T-helper 2 cell treated with Interferon-gamma antibody and Interleukin-4, amounts not matched to agents 5 μg/mL and 100 μg/mL, for 36 hours (primary cell): ENCODE results near the gene RNF212.

Source experiments
- DNase-seq: peaks from one replicate; pipeline ENCODE4 v3.0.0; 2021; ENCODE audit warnings: low spot score
- H3K27ac Mint-ChIP-seq: one replicate; pipeline ENCODE4 v1.8.0; 2021; ENCODE audit warnings: mild to moderate bottlenecking, mixed read lengths
- H3K27me3 Mint-ChIP-seq: one replicate; pipeline ENCODE4 v1.8.0; 2021; ENCODE audit warnings: low read depth, mixed read lengths
- H3K36me3 Mint-ChIP-seq: one replicate; pipeline ENCODE4 v1.8.0; 2021; ENCODE audit warnings: low read depth, mixed read lengths
- H3K4me1 Mint-ChIP-seq: one replicate; pipeline ENCODE4 v1.8.0; 2021; ENCODE audit warnings: low read depth, mixed read lengths
- H3K4me3 Mint-ChIP-seq: one replicate; pipeline ENCODE4 v1.8.0; 2022; ENCODE audit warnings: mild to moderate bottlenecking, moderate library complexity, mixed read lengths
- H3K9me3 Mint-ChIP-seq: one replicate; pipeline ENCODE4 v1.8.0; 2021; ENCODE audit warnings: mixed read lengths

The RNF212 gene

GRCh38 chr4:1041147-1041935 lies 72.0 kb downstream of the RNF212 start:
- H3K27me3 Mint-ChIP-seq = peaks cover 4% of the 10 kb centered on the region
- H3K4me1 Mint-ChIP-seq = no peaks in the 10 kb centered on the region
- no peaks in the 10 kb centered on the region for H3K36me3 Mint-ChIP-seq
- H3K27ac Mint-ChIP-seq = no peak overlapping the region
- no peak overlapping the region for H3K4me3 Mint-ChIP-seq
- no peaks in the 10 kb centered on the region for H3K9me3 Mint-ChIP-seq
- DNase-seq = no peak

GRCh38 chr4:1040344-1041146 lies 72.8 kb downstream of the RNF212 start:
- H3K27me3 Mint-ChIP-seq = peaks cover 3% of the 10 kb centered on the region
- no peak for DNase-seq
- H3K27ac Mint-ChIP-seq = no peak overlapping the region
- no peaks in the 10 kb centered on the region for H3K9me3 Mint-ChIP-seq
- H3K4me3 Mint-ChIP-seq = no peak overlapping the region
- H3K36me3 Mint-ChIP-seq = no peaks in the 10 kb centered on the region
- no peaks in the 10 kb centered on the region for H3K4me1 Mint-ChIP-seq

- no peaks in the 10 kb centered on the region for H3K4me1 Mint-ChIP-seq
- H3K36me3 Mint-ChIP-seq = no peaks in the 10 kb centered on the region
- H3K27ac Mint-ChIP-seq = no peak overlapping the region
- no peak for DNase-seq
- H3K9me3 Mint-ChIP-seq = no peaks in the 10 kb centered on the region
- no peaks in the 10 kb centered on the region for H3K27me3 Mint-ChIP-seq
- no peak overlapping the region for H3K4me3 Mint-ChIP-seq
Measured at GRCh38 chr4:1039493-1040343, 73.6 kb downstream of the RNF212 start.

GRCh38 chr4:1038948-1039492 lies 74.3 kb downstream of the RNF212 start:
- Mint-ChIP-seq H3K27me3 (no peaks in the 10 kb centered on the region), H3K4me1 (no peaks in the 10 kb centered on the region), H3K9me3 (no peaks in the 10 kb centered on the region), H3K27ac (no peak overlapping the region), H3K36me3 (no peaks in the 10 kb centered on the region), H3K4me3 (no peak overlapping the region)
- no peak for DNase-seq

GRCh38 chr4:1036976-1037810 lies 76.2 kb downstream of the RNF212 start:
- Mint-ChIP-seq H3K36me3 (no peaks in the 10 kb centered on the region), H3K27me3 (no peaks in the 10 kb centered on the region), H3K4me3 (no peak overlapping the region), H3K27ac (no peak overlapping the region), H3K9me3 (no peaks in the 10 kb centered on the region), H3K4me1 (no peaks in the 10 kb centered on the region)
- no peak for DNase-seq

GRCh38 chr4:1036095-1036494 lies 77.3 kb downstream of the RNF212 start:
- DNase-seq = no peak
- no peaks in the 10 kb centered on the region for H3K27me3 Mint-ChIP-seq
- H3K27ac Mint-ChIP-seq = no peak overlapping the region
- H3K4me1 Mint-ChIP-seq = no peaks in the 10 kb centered on the region
- no peaks in the 10 kb centered on the region for H3K36me3 Mint-ChIP-seq
- no peak overlapping the region for H3K4me3 Mint-ChIP-seq
- no peaks in the 10 kb centered on the region for H3K9me3 Mint-ChIP-seq

- Mint-ChIP-seq H3K36me3 (no peaks in the 10 kb centered on the region), H3K9me3 (no peaks in the 10 kb centered on the region), H3K27me3 (no peaks in the 10 kb centered on the region), H3K27ac (no peak overlapping the region), H3K4me1 (no peaks in the 10 kb centered on the region), H3K4me3 (no peak overlapping the region)
- DNase-seq = no peak
Measured at GRCh38 chr4:1035510-1035909, 77.9 kb downstream of the RNF212 start.

GRCh38 chr4:1033840-1034551 lies 79.4 kb downstream of the RNF212 start:
- Mint-ChIP-seq H3K27ac (no peak overlapping the region), H3K27me3 (no peaks in the 10 kb centered on the region), H3K4me1 (no peaks in the 10 kb centered on the region), H3K4me3 (no peak overlapping the region), H3K9me3 (no peaks in the 10 kb centered on the region), H3K36me3 (no peaks in the 10 kb centered on the region)
- DNase-seq = no peak

- Mint-ChIP-seq H3K4me1 (no peaks in the 10 kb centered on the region), H3K27ac (no peak overlapping the region), H3K4me3 (no peak overlapping the region), H3K36me3 (no peaks in the 10 kb centered on the region), H3K27me3 (no peaks in the 10 kb centered on the region), H3K9me3 (no peaks in the 10 kb centered on the region)
- no peak for DNase-seq
Measured at GRCh38 chr4:1032861-1033260, 80.5 kb downstream of the RNF212 start.

GRCh38 chr4:1031956-1032795 lies 81.2 kb downstream of the RNF212 start:
- Mint-ChIP-seq H3K27ac (no peak overlapping the region), H3K9me3 (no peaks in the 10 kb centered on the region), H3K4me3 (no peak overlapping the region), H3K27me3 (no peaks in the 10 kb centered on the region), H3K36me3 (no peaks in the 10 kb centered on the region), H3K4me1 (no peaks in the 10 kb centered on the region)
- DNase-seq = no peak

GRCh38 chr4:1031346-1031745 lies 82.0 kb downstream of the RNF212 start:
- Mint-ChIP-seq H3K9me3 (no peaks in the 10 kb centered on the region), H3K27ac (no peak overlapping the region), H3K27me3 (no peaks in the 10 kb centered on the region), H3K36me3 (no peaks in the 10 kb centered on the region), H3K4me1 (no peaks in the 10 kb centered on the region), H3K4me3 (no peak overlapping the region)
- DNase-seq = no peak

GRCh38 chr4:1030559-1030958 lies 82.8 kb downstream of the RNF212 start:
- Mint-ChIP-seq H3K27me3 (no peaks in the 10 kb centered on the region), H3K4me1 (peaks cover 6% of the 10 kb centered on the region), H3K36me3 (peaks cover 4% of the 10 kb centered on the region), H3K27ac (no peak overlapping the region), H3K4me3 (no peak overlapping the region), H3K9me3 (no peaks in the 10 kb centered on the region)
- DNase-seq = no peak
